Bronchial epithelial cell (primary cell): ENCODE measurements around the gene SLC25A29. TPM values are rescaled to one million over a fixed set of nuclear protein-coding genes. Genes with fewer than 3 reads are reported as not detected.
"Not testable (repeated sequence)": the region's sequence is repeated elsewhere in the genome, so short reads cannot be mapped to it uniquely, and the experiment has no call there.

ENCODE experiments used
- DNase-seq: peaks from one replicate; pipeline ENCODE4 v3.0.0-alpha.2; 2010; ENCODE audit warnings: low read depth
- FAIRE-seq: peaks from 2 replicates; lab custom pipeline; 2011; peaks lifted over from hg19 to GRCh38; lab: Jason Lieb, UNC
- H3K27me3 ChIP-seq: 2 replicates; pipeline ENCODE4 v1.5.1; 2011; ENCODE audit warnings: low read length; ENCODE audit not compliant: control insufficient read depth, insufficient read depth
- H3K36me3 ChIP-seq: 2 replicates; pipeline ENCODE4 v1.5.1; 2011; ENCODE audit warnings: low read length; ENCODE audit not compliant: control insufficient read depth, insufficient read depth
- H3K4me3 ChIP-seq: 2 replicates; pipeline ENCODE4 v1.5.1; 2011; ENCODE audit warnings: mild to moderate bottlenecking, low read depth, low read length, control low read depth
- total RNA-seq: library from RNA; depleted of rRNA; stranded (reverse); fragments of >200 nt; gene quantifications from 2 replicates; pipeline ENCODE4 v1.2.1, GENCODE V29; 2014
- TF ChIP-seq, protein P1 (sequence below): IDR thresholded peaks from 2 replicates; pipeline ENCODE4 v1.5.1; 2011; ENCODE audit warnings: mild to moderate bottlenecking, moderate library complexity, low read length, control low read depth, inconsistent platforms; ENCODE audit not compliant: insufficient read depth, severe bottlenecking

SLC25A29 gene
- total RNA-seq, 1 donor from 2014 or later: 16.1 TPM

DNA sequence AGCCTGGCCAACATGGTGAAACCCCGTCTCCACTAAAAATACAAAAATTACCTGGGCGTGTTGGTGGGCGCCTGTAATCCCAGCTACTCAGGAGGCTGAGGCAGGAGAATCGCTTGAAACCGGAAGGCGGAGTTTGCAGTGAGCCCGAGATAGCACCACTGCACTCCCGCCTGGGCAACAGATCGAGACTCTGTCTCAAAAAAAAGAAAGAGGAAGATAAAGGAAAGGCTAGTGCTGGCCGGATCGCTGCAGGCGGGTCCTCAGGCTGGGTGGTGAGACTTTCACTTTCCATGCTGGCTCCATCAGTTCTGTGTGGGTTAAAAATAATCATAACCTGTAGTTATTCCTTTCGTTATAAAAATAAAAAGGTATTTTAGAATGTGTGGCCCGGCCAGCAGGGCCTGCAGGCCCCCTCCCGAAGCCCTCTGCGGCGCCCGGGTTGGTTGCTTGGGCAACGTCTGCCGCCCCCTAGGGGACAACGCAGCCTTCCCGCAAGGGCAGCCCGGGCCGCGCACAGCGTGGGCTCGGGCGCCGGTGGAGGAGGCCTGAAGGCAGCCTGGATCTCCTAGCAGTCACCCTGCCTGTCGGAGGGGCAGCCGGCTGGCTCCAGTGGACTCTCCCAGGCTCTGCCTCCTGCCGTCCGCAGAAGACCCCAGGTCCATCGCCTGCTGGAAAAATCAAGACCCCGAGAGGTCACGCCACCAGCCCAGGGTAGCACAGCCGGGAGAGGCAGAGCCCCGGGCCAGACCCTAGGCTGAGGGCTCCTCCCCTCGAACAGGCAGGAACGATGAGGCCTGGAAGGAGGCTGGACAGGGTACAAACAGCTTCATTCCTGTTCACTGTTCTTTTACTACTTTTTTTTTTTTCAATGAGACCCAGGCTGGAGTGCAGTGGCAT is 11.9 kb upstream of the SLC25A29 start:
- DNase-seq (no peak), FAIRE-seq (no peak)
- TF ChIP-seq, protein P1, sequence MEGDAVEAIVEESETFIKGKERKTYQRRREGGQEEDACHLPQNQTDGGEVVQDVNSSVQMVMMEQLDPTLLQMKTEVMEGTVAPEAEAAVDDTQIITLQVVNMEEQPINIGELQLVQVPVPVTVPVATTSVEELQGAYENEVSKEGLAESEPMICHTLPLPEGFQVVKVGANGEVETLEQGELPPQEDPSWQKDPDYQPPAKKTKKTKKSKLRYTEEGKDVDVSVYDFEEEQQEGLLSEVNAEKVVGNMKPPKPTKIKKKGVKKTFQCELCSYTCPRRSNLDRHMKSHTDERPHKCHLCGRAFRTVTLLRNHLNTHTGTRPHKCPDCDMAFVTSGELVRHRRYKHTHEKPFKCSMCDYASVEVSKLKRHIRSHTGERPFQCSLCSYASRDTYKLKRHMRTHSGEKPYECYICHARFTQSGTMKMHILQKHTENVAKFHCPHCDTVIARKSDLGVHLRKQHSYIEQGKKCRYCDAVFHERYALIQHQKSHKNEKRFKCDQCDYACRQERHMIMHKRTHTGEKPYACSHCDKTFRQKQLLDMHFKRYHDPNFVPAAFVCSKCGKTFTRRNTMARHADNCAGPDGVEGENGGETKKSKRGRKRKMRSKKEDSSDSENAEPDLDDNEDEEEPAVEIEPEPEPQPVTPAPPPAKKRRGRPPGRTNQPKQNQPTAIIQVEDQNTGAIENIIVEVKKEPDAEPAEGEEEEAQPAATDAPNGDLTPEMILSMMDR: peak; percentile 80
- no peaks in the 10 kb centered on the region for H3K36me3 ChIP-seq
- H3K27me3 ChIP-seq: no peaks in the 10 kb centered on the region
- no peak overlapping the region for H3K4me3 ChIP-seq

DNA sequence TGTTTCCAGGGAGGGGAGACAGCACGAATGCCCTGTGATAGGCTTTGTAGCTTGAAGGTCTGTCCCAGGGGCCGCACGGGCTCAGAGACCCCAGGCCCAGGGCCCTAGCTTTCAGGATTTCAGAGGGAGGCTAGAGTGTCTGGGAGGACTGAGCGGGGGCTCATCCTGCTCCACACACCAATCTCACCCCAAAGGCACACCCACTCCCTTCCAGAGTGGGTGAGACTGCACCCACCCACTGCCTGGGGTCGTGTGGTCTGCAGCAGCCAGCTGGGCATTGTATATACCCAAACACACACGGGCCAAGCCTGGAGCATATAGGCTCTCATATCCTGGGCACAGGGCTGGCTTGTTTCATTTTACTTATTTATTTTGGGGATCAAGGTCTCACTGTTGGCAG is 11.1 kb upstream of the SLC25A29 start:
- no peak overlapping the region for H3K4me3 ChIP-seq
- DNase-seq: no peak
- FAIRE-seq: no peak
- no peaks in the 10 kb centered on the region for H3K27me3 ChIP-seq
- no peaks in the 10 kb centered on the region for H3K36me3 ChIP-seq
- TF ChIP-seq, protein P1: no peak

DNA sequence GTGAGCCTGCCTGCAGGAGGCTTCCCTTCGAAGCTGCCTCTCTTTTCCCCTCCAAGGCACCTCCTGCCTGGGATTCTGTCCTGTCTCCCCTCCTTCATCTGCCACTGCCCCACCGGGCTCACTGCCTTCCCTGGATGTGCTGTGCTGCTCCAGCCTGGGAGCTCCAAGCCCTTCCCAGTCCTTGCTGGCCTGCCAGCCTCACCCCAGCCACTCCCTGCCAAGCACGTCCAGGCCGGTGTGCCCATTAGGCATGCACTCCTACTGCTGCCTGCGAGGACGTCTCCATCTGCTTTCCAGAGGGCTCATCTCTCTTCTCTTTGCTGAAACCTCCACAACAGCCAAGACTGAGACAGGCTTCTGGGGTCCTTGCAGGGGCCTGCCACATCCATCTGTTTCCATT is 8.5 kb upstream of the SLC25A29 start:
- H3K4me3 ChIP-seq: no peak overlapping the region
- H3K27me3 ChIP-seq: no peaks in the 10 kb centered on the region
- TF ChIP-seq, protein P1: no peak
- FAIRE-seq (peak; percentile 58), DNase-seq (peak; percentile 15)
- no peaks in the 10 kb centered on the region for H3K36me3 ChIP-seq

DNA sequence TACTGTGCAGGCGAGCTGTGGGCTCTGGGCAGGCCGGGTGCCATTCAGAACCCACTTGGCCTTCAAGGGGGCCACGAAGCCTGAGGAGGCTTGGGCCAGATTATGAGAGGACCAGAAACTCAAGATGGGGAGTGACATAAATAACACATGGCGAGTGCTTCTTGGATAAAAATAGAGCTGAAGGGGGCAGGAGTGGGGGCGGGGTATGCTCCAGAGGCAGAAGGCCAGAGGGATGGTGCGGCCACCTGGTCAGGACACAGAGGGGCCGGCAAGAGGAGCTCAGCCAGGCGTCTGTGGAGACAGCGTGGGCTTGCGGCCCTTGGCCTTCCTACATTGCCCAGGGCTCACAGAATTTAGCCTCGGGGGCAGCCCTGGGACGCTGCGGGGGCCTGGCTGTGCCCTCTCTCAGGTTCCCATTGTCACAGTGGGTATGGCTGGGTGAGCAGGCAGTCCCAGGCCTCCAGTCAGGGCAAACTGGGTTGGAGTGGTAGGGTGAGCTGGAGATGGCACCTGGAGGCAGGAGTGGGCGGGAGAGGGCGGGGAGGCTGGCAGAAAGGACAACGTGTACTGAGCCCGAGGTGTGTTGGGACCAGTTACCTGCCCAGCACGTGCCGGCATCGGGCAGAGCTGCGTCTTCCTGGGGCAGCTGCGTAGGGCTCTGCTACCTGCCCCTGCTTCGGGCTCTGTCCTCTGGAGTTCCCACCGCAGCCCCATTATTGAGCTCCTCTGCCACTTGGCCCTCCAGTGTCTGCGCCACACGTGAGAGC is 7.4 kb upstream of the SLC25A29 start:
- no peak for FAIRE-seq
- no peak for DNase-seq
- Histone ChIP-seq H3K36me3 (no peaks in the 10 kb centered on the region), H3K4me3 (no peak overlapping the region), H3K27me3 (no peaks in the 10 kb centered on the region)
- TF ChIP-seq, protein P1: no peak

DNA sequence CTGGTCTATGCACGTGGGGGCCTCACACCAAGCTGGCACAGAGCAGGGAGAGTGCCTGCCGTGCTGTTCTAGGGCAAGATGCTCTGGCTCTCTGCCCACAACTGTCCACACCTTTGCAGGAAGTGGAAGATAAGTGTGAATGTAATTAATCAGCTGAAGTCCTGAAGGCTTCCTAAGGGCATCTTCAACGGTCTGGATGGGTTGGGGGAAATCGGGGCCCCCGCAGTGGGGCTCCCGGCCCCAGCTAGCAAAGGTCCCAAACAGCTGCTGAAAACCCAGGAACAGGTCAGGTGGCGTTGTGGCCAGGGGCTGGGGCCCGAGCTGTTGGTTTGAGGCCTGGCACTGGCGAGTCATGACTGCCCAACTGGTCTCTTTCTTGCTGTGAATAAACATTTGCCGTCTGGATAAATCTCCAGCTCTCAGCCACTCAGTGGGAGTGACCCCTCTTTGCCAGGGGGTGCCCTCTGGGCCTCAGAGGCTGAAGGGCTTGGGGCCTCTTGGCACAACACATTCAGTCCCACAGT is 6.7 kb upstream of the SLC25A29 start:
- FAIRE-seq (no peak), DNase-seq (no peak)
- no peak overlapping the region for H3K4me3 ChIP-seq
- TF ChIP-seq, protein P1: no peak
- no peaks in the 10 kb centered on the region for H3K36me3 ChIP-seq
- H3K27me3 ChIP-seq: no peaks in the 10 kb centered on the region

DNA sequence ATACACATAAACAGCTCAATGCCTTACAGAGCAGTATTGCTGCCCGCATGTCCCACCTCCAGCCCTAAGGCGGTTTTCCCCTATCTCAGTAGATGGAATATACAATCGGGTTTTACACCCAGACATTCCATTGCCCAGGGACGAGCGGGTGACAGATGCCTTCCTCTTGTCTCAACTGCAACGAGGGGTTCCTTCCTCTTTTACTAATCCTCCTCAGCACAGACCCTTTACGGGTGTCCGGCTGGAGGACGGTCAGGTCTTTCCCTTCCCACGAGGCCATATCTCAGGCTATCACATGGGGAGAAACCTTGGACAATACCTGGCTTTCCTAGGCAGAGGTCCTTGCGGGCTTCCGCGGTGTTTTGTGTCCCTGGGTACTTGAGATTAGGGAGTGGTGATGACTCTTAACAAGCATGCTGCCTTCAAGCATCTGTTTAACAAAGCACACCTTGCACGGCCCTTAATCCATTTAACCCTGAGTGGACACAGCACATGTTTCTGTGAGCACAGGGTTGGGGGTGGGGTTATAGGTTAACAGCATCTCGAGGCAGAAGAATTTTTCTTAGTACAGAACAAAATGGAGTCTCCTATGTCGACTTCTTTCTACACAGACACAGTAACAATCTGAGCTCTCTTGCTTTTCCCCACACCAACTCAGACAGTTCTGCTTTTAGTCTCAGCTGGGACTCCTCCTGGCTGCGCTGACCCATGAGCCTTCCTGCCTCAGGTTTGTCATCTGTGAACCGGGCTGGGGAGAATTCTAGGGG is 6.0 kb upstream of the SLC25A29 start:
- H3K4me3 ChIP-seq, H3K27me3 ChIP-seq, DNase-seq, FAIRE-seq, H3K36me3 ChIP-seq: not testable (repeated sequence)
